ENCODE measurements around the gene CKAP2L. TPM values are rescaled to one million over a fixed set of nuclear protein-coding genes. Genes with fewer than 3 reads are reported as not detected.

Gene CKAP2L
- total and polyA plus RNA-seq, 2 experiments from 2014 or later: 16.2 to 30.2 TPM

- TF ChIP-seq ZNF462 (CRISPR knock-in tag; IDR thresholded peaks at IDR 0.05) (no peak), POLR2AphosphoS5 (IDR thresholded peaks at IDR 0.05; ENCODE audit: low read depth) (no peak)
These were observed 76.1 kb downstream of the CKAP2L start (continued) for GRCh38 chr2:112688086-112688880.

- ATAC-seq (no peak), DNase-seq (ENCODE audit: low spot score) (no peak)
- H3K36me3 ChIP-seq (ENCODE audit: insufficient read depth): no peaks in the 10 kb centered on the region
- H3K4me1 ChIP-seq (ENCODE audit: insufficient read depth): no peaks in the 10 kb centered on the region
- H4K20me1 ChIP-seq (replicated peaks; ENCODE audit: insufficient read depth): no peaks in the 10 kb centered on the region
- no peaks in the 10 kb centered on the region for H3K9me2 ChIP-seq (ENCODE audit: insufficient read depth)
- H3K4me2 ChIP-seq: no peak overlapping the region
- Mint-ChIP-seq H3K4me3 (no peak overlapping the region), H3K36me3 (ENCODE audit: low read depth) (no peaks in the 10 kb centered on the region), H3K9me3 (no peaks in the 10 kb centered on the region), H3K4me1 (peaks cover 3% of the 10 kb centered on the region), H3K27me3 (ENCODE audit: insufficient read depth, low read depth, poor library complexity) (peaks cover 2% of the 10 kb centered on the region), H3K27ac (no peak overlapping the region)
- H3K27ac ChIP-seq (ENCODE audit: low read depth): no peak overlapping the region
- H3K4me3 ChIP-seq: no peak overlapping the region
- no peaks in the 10 kb centered on the region for H3K79me2 ChIP-seq (replicated peaks; ENCODE audit: insufficient read depth)
- H3K27me3 ChIP-seq (ENCODE audit: insufficient read depth): no peaks in the 10 kb centered on the region
- H2AFZ ChIP-seq: no peak overlapping the region
- no peaks in the 10 kb centered on the region for H3F3A ChIP-seq (replicated peaks; ENCODE audit: low read depth)
- TF ChIP-seq ETS1 (IDR thresholded peaks at IDR 0.05): no peak
- TF ChIP-seq NANOG (IDR thresholded peaks at IDR 0.05; ENCODE audit: borderline replicate concordance): no peak
- TF ChIP-seq ZNF462 (CRISPR knock-in tag; IDR thresholded peaks at IDR 0.05): no peak
- no peak for TF ChIP-seq ZNF114 (CRISPR knock-in tag; IDR thresholded peaks at IDR 0.05)
- TF ChIP-seq POLR2AphosphoS5 (IDR thresholded peaks at IDR 0.05; ENCODE audit: low read depth): no peak
- no peak for TF ChIP-seq JUNB (IDR thresholded peaks at IDR 0.05; ENCODE audit: unreplicated experiment)
These were observed 76.9 kb downstream of the CKAP2L start for GRCh38 chr2:112687522-112687921.

All from GM23338 (cell line).